Measurements from ENCODE around the gene STYXL2. TPM values are rescaled to one million over a fixed set of nuclear protein-coding genes. Genes with fewer than 3 reads are reported as not detected.

STYXL2 gene
- not detected in 2 replicates for total RNA-seq

GRCh38 chr1:167093846-167094516 lies at the start of gene STYXL2:
Gene STYXL2, plus strand, starts transcription at chr1:167094075. Its CDS starts 775 bp downstream, at chr1:167094850.

GRCh38 chr1:167090314-167090942 lies 3.4 kb upstream of the STYXL2 start, which contains the start of gene GPA33:
Gene GPA33, minus strand, starts transcription at chr1:167090377. Its CDS starts 90 bp downstream, at chr1:167090287.

Other genes with a start within 250 kb of the STYXL2 start
- 10.3 and 12.2 TPM in 2 replicates for gene TADA1, start 217.8 kb upstream of the STYXL2 start, total RNA-seq
- gene ILDR2, start 118.5 kb upstream of the STYXL2 start, total RNA-seq = under 0.01 TPM in 1 of 2 replicates, not detected in the other
- not detected in 2 replicates for gene MAEL, start 104.8 kb upstream of the STYXL2 start, total RNA-seq
- not detected in 2 replicates for gene GPA33, start 3.7 kb upstream of the STYXL2 start, total RNA-seq
- 4.8 and 5.7 TPM in 2 replicates for gene POU2F1, start 126.8 kb downstream of the STYXL2 start, total RNA-seq

Measured in dermis lymphatic vessel endothelial cell (primary cell).